ENCODE results near the gene PCDH9.

GRCh38 chr13:66305961-66306617, 924.0 kb downstream of the PCDH9 start:
- no peak for TF ChIP-seq CTCF (conservative IDR thresholded peaks at IDR 0.05; ENCODE audit: low read depth in 2 of 2)
- no peak for TF ChIP-seq ZNF114 (CRISPR knock-in tag; IDR thresholded peaks at IDR 0.05)
- no peak for TF ChIP-seq POLR2AphosphoS5 (IDR thresholded peaks at IDR 0.05; ENCODE audit: low read depth)
- no peak for TF ChIP-seq EZH2 (IDR thresholded peaks at IDR 0.05; ENCODE audit: low read depth, unreplicated experiment)
- no peak for TF ChIP-seq REST (IDR thresholded peaks at IDR 0.05; ENCODE audit: unreplicated experiment)

All from GM23338 (cell line).